GM20000 (cell line): Measurements from ENCODE around the gene WDHD1.
"Not testable (repeated sequence)": the region's sequence is repeated elsewhere in the genome, so short reads cannot be mapped to it uniquely, and the experiment has no call there.

Experiments used
- DNase-seq: peaks from one replicate; pipeline ENCODE4 v3.0.0; 2012; ENCODE audit warnings: low spot score
- CTCF ChIP-seq: IDR thresholded peaks from 2 replicates; pipeline ENCODE4 v1.5.1; 2012; ENCODE audit warnings: mild to moderate bottlenecking, control low read depth; ENCODE audit errors: extremely low read depth, missing control alignments

Gene WDHD1

GRCh38 chr14:55066223-55066622 lies 39.3 kb upstream of the WDHD1 start:
- no peak for TF ChIP-seq CTCF
- no peak for DNase-seq

GRCh38 chr14:55065411-55065810 lies 38.5 kb upstream of the WDHD1 start:
- no peak for DNase-seq
- TF ChIP-seq CTCF, result no peak

- not testable (repeated sequence) for DNase-seq
Measured at GRCh38 chr14:55064896-55065295, 38.0 kb upstream of the WDHD1 start.

GRCh38 chr14:55062517-55063351 lies 35.8 kb upstream of the WDHD1 start:
- TF ChIP-seq CTCF, result no peak
- DNase-seq, result no peak

GRCh38 chr14:55059333-55059732 lies 32.4 kb upstream of the WDHD1 start:
- DNase-seq, result no peak
- TF ChIP-seq CTCF, result no peak

- TF ChIP-seq CTCF, result no peak
- DNase-seq, result no peak
Measured at GRCh38 chr14:55057919-55058318, 31.0 kb upstream of the WDHD1 start.

GRCh38 chr14:55054098-55054497 lies 27.2 kb upstream of the WDHD1 start:
- no peak for DNase-seq
- no peak for TF ChIP-seq CTCF

GRCh38 chr14:55053500-55053899 lies 26.6 kb upstream of the WDHD1 start:
- no peak for DNase-seq
- TF ChIP-seq CTCF, result no peak
